NCI-H128 (cell line): Measurements from ENCODE around the gene UNC5C.
"Not testable (repeated sequence)": the region's sequence is repeated elsewhere in the genome, so short reads cannot be mapped to it uniquely, and the experiment has no call there.

Source experiments
- DNase-seq: peaks from one replicate; lab custom pipeline; 2025; ENCODE audit not compliant: unreplicated experiment; lab: John Stamatoyannopoulos, UW

Gene UNC5C

GRCh38 chr4:95183656-95184408, 364.9 kb downstream of the UNC5C start:
- no peak for DNase-seq

- no peak for DNase-seq
Measured at GRCh38 chr4:95181996-95182306, 366.8 kb downstream of the UNC5C start.

- no peak for DNase-seq
Measured at GRCh38 chr4:95181243-95181995, 367.4 kb downstream of the UNC5C start.

- no peak for DNase-seq
Measured at GRCh38 chr4:95180531-95181242, 368.1 kb downstream of the UNC5C start.

GRCh38 chr4:95178938-95179337, 369.8 kb downstream of the UNC5C start:
- DNase-seq = no peak

DNA sequence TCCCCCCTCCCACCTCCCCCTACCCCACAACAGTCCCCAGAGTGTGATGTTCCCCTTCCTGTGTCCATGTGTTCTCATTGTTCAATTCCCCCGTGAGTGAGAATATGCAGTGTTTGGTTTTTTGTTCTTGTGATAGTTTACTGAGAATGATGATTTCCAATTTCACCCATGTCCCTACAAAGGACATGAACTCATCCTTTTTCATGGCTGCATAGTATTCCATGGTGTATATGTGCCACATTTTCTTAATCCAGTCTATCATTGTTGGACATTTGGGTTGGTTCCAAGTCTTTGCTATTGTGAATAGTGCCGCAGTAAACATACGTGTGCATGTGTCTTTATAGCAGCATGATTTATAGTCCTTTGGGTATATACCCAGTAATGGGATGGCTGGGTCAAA, 377.4 kb downstream of the UNC5C start:
- not testable (repeated sequence) for DNase-seq

DNA sequence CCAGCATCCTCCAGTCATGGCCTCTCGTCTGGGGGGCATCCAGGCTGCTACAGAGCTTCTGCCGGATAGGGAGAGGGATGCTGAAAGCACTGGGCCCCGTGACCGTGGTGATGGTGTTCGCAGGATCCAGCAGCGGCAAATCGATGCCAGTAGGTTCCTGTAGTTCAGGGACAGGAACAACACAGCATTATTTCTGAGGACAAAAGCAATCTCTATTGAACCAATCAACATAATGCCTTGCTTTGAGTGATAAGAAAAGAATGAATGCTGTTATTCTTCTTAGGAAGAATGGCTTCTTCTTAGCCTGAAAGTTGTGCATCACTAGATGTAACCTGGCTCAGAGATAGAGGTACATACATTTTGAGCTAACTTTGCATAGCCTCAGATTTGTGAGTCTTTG, 378.6 kb downstream of the UNC5C start:
- no peak for DNase-seq

GRCh38 chr4:95167805-95168204, 381.0 kb downstream of the UNC5C start:
- DNase-seq = no peak

DNA sequence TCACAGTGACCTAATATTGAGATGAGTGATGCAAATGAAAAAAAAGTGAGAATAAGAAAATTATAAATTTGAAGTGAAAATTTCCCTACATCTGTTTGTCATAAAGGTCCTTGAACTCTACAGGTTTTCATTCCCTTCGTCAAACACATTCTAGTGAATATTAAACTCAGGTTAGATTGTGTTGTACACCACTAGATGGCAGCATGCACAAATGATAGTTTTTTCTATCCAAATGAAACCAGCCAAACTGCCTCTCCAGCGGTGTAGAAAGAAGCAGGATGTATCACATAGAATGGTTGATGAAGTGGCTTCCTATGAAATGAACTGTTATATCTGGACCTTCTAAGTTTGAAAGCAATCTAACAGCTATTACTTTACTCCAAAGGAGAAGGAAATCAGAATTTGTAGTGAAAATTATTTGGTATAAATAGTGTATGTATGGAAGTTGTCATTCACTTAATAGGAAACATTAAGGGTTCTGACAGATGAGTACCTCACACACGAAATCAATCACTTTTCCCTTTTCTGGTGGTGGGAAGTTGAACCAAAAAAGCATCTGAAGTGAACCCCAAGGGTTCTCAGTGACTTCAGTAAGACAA, 382.7 kb downstream of the UNC5C start:
- DNase-seq = peak; percentile 27

DNA sequence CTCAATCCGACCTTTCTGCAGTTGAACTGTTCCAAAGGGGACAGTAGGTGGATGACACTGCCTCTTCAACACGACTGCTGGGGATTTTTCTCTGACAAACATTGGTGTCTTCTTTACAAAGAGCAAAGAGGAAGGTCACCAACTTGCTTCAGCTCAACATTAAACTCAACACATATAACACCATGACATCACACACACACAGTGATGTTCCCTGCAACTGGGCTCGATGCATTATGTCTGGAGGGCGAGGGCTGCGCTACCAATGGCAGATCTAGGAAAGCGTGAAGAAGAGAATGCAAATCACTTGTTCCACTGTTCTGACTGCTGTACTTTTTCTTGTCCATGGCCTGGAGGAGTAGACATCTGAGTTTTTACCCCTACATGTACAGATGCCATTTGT, 385.9 kb downstream of the UNC5C start:
- no peak for DNase-seq

- DNase-seq = no peak
Measured at GRCh38 chr4:95161781-95162469, 386.8 kb downstream of the UNC5C start.

- DNase-seq = no peak
Measured at GRCh38 chr4:95159384-95159783, 389.4 kb downstream of the UNC5C start.

DNA sequence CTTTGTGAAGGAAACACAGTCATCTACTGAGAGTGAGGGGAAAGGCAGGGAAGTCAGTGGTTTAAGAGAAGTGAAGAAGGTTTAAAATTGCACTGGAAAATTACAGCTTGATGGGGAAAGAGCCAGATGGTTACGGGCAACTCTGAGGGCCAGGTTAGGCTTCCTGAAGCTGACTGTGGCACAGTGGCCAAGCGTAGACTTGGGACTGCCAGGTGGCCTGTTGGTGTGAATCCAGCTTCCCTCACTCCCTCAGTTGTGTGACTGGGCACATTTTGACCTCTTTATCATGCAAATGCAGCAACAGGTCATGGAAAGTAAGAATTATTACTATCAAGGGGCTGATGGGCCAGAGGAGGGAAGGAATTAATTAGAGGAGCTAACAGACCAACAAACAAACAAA, 390.1 kb downstream of the UNC5C start:
- DNase-seq = no peak

DNA sequence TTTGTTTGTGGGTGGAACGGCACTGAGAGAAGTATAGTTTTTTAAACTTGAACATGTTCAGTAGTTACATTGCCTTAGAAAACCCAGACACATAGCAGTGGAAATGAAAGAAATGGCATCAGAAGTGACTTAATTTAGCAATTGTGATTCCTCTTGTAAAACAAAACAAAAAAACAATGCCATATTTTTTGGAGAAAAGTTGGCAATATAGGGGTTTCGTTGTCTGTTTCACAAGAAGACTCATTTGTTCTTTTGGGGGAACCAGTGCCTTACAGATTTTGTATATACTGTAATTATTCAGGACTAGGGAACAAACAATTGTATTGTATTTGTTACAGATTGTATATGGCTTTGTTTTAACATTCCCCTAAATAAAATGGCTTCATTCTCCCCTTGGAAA, 390.7 kb downstream of the UNC5C start:
- no peak for DNase-seq

- no peak for DNase-seq
Measured at GRCh38 chr4:95157596-95157995, 391.2 kb downstream of the UNC5C start.

DNA sequence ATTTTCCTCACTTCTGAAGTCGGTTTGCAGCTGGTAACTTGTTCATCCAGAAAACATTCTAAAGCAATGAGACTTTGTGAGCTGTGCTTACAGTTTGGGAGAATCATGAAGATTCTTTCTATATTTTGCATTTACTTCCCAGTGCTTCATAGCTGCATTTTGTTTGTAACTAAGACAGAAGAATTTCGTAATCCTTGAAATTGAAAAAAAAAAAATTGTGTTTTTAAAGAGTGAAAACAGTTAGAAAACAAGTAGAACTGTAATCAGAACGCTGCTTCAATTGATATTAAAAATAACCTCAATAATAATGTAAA, 392.4 kb downstream of the UNC5C start:
- no peak for DNase-seq

DNA sequence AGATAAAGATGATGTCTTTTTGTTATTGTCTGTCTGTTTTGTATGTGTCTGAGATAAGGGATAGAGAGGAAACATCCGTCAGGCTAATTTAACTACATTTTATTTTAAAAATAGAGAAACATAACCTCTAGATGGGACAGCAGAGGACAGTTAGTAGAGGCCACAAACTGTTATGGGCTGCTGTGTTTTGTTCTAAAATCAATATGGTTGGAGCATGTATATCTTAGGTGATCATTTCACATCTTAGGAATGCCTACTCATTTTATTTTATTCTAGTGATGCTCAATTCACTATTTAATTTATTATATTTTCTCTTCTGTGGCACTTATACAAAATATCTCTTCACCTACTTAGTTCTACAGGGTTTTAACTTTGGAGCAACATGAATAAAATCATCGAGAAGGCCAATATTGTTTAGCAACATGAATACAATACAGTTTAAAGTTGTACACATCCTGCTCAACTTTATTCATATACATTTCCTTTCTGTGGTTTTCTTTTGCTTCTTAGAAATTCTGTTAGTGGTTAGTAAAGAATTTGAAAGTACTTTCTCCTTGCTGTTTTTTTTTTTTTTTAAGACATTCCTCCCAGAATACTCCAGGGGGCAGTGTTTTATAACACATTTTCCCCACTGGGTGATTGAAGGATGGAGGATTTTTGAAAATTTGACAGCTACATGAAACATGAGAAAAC, 392.9 kb downstream of the UNC5C start:
- no peak for DNase-seq

DNA sequence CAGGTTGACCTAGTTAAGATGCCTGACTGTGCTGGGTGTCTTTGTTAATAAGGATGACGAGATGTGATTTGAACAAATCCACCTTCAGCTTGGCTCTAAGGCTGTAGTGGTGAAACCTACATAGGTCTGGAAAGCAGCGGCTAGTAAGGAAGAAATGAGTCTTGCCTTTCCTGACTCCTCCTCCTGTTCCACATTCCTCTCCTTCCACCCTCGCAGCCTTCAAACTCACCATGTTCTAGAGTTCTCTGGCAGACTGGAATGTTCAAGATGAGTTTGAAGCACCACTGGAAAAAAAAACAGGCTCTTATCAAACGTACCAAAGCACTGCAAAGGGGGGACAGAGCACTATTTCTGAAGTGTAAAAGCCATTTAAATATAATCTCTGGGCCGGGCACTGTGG, 395.6 kb downstream of the UNC5C start:
- no peak for DNase-seq

DNA sequence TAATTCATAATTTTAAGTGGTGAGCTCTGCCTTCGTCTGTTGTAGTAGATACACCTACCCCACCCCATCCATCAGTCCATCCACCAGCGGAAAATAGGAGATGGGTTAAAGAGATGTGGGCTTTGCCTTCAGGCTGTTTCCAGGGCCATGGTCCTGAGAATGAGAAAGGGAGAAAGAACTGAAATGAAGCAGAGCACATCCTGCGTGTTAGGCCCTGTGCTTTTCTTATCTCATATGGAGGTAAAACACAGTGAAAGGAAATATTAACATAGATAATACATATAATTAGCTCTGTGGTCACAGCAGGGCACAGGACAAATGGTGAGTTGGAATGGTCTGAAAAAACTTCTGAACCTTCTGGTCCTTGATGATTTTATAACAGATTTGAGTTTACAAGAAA, 397.5 kb downstream of the UNC5C start:
- DNase-seq = no peak

DNA sequence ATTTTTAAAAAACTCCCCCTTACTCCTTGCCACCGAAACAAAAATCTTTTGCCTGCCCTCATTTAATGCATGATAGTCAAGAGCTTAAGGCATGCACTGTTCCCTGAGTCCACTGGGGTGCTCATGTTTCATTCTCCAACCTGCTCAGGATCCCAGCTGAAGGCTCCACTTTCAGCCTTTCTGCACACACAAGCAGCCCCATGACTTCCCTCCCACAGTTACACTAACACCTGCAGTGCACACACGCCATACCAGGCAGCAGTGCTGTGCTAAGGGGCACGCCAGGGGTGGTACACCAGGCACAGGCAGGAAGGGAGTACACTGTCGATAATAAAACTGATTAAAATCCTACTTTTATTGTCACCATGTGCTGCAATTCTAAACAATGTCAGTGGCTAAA, 405.8 kb downstream of the UNC5C start:
- DNase-seq = no peak

DNA sequence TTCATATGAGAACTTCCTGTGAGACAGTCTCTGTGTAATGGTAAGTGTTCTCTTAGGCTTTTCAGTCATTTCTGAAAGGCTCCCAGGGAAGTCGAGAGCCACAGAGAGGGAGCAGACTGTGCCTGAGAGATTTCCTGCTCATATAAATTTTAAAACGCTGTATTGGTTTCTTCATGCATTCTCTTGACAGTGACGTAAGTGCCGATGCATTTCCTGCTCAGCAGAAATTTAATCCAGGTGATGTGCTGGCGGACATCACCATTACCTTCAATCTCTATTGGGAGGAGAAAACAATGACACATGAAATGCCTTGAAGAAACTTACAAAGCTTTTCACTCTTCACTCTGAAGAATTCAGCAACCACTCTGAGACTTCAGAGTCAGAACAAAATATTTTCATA, 407.4 kb downstream of the UNC5C start:
- no peak for DNase-seq
